Measurements from ENCODE around the gene OPN4.

OPN4 gene

DNA sequence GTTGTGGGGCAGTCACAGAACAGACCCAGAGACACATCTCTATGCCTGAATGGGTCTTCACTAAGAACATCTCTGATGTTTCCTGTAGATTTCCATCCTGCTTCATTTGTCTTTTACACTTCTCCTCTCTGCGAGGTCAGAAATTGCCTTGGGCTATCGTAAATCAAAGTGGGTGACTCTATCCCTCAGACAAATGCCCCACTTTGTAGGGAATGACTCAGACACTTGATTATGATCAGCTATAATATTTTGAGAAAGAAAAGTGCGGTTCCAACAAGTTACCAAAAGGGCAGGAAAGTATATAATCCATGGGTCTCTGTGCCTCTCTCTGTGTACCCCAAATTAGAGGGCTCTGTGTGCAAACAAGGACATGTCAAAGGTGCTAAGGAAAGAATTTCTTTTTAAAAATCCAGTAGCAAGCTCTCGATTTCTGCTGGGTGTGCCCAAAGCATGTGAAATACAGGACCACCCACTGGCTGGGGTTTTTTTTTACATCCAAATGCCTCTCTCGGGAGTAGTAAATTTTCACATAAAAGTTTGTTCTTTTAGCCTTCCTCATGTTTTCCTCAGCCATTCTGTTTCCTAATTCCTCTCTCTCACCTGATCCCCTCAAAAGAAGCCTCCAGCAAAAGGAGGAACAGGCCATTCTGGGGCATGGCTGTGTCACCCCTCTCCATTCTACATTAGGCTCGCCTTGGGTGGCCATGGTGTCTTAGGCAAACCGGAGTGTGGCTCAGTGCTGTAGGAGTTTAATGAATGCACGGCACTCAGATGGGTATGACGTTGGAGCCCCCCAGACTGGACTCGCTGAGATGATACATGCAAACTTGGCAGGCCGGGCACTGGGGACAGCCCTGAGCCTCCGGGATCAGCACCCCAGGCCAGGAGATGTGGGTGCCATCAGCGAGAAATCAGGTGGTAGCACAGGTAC is 6.3 kb upstream of the OPN4 start:
- DNase-seq (ENCODE audit: low read depth in 2 of 2, low spot score in 1 of 2): no peak

- no peak for DNase-seq (ENCODE audit: low read depth in 2 of 2, low spot score in 1 of 2)
Observed at GRCh38 chr10:86648704-86649427, 5.5 kb upstream of the OPN4 start.

GRCh38 chr10:86649471-86650150 is 4.7 kb upstream of the OPN4 start:
- no peak for DNase-seq (ENCODE audit: low read depth in 2 of 2, low spot score in 1 of 2)

DNA sequence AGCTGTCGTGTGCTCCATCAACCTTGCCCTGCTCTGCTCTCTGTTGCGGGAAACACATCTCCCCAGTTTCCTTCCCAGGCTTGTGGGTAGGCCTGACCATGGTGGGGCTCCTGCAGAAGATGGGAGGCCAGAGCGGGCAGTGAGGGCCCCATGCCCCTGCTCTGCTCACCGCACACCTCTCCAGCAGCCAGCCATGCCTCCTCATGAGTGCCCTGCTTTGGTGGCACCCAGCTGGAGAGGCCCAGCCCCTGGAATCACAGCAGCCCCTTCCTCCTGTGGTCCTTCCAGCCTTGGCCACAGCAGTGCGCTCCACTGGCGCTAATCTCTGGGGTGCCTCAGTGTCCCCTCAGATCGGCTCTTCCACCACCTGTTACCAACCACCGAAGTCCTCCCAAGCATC is 4.2 kb upstream of the OPN4 start:
- DNase-seq (ENCODE audit: low read depth in 2 of 2, low spot score in 1 of 2): no peak

DNA sequence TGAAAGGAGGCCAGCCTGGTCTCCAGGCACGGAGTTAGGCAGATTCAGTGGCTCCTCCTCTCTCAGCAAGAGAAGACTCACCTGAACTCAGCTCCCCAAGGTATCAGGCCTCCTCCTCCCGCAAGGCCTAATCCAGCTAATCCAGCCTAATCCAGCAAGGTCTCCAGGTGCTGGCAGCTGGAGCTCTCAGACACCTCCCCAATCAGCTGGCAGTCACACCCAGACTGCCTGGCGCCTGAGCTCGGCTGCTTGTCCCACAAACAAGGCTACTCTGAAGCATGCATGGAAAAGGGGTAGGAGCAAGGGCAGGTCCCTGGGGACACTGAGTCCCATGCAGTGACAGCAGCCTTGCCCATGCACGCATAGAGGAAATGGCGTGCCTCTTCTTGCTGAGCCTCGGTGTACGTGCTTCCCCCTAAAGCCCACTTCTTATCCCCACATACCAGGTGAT is 3.3 kb upstream of the OPN4 start:
- no peak for DNase-seq (ENCODE audit: low read depth in 2 of 2, low spot score in 1 of 2)

- DNase-seq (ENCODE audit: low read depth in 2 of 2, low spot score in 1 of 2): no peak
Observed at GRCh38 chr10:86651631-86652331, 2.6 kb upstream of the OPN4 start.

DNA sequence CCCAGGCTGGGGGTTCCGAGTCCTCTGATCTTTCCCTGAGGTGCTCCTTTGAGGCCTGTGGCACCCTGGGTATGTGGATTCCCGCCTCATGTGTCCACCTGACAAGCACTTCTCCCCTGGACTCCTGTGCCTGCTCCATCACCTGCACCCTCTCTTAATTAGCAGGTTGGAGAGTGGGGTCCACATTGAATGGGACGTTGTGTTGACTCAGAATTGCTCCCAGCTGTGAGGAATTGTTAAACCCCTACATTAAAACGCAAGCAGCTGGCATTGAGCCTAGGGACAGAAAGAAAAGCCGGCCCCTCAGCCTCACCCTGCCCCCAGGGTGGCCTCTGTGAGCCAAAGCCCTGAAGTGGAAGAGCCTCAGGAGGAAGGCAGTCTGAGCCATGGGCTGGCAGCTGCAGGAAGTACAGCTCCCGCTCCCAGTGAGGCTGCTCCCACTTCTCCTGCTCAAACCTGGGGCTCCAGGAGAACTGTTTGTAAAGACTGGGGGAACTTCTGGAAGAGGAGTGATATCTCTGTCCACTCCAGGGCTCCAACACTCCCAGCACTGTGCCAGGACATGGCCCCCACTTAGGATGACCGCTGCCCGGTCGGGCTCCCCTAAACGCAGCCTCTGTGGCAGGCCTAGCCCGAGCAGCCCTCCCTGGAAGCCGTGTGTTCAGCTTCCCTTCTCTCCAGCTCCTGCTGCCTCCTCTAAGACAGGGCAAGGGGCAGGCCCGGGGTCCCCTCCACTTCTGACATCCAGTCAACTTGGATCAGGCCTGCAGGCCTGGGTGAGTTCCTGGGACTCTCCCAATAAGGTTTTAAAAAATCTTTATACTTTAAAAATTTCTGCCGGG is 1.8 kb upstream of the OPN4 start:
- DNase-seq (ENCODE audit: low read depth in 2 of 2, low spot score in 1 of 2): no peak

DNA sequence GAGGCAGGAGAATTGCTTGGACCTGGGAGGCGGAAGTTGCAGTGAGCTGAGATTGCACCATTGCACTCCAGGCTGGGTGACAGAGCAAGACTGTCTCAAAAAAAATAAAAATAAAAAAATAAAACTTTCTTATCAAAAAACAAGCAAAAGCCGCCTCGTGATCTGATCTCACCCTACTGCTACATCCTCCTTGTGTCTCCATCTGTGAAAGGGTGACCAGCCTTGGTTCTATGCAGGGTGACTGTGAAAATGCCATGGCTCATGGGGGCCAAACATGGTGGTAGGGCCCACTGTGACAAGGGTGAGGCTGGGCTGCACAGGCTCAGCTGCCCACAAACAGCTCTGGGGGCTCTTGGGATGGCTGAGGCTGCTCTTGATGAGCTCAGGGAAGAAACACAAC is 968 bp upstream of the OPN4 start:
- no peak for DNase-seq (ENCODE audit: low read depth in 2 of 2, low spot score in 1 of 2)

DNA sequence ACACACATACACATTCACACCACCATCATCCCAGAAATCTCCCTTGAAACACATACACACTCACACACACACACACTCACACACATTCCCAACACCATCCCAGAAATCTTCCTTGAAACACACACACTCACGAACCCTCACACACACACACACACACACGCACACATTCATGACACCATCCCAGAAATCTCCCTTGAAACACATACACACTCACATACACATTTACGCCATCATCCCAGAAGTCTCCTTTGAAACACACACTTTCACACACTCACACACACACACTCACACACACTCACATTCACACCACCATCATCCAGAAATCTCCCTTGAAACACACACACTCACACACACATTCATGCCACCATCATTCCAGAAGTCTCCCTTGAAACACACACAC is 360 bp upstream of the OPN4 start:
- no peak for DNase-seq (ENCODE audit: low read depth in 2 of 2, low spot score in 1 of 2)

GRCh38 chr10:86655173-86655540 is 810 bp downstream of the OPN4 start:
- no peak for DNase-seq (ENCODE audit: low read depth in 2 of 2, low spot score in 1 of 2)

DNA sequence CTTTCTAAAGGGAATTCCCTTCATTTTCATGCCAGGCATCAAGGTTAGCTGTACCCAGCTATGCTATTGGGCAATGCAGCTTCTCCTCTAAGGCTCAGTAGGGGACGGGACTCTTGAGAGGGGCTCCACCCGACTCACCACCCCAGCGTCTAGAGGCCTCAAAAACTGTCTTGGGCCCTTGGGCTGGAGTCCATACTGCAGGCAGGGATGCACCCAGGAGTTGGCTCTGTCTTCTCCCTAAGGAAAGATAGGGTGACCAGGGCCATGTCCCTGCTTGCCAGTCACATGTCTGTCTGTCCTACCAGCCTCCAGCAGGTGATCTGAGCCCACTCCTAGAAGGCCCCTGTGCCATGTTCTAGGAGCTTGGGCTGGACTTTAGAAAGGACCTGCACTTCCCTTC is 1.2 kb downstream of the OPN4 start:
- no peak for DNase-seq (ENCODE audit: low read depth in 2 of 2, low spot score in 1 of 2)

DNA sequence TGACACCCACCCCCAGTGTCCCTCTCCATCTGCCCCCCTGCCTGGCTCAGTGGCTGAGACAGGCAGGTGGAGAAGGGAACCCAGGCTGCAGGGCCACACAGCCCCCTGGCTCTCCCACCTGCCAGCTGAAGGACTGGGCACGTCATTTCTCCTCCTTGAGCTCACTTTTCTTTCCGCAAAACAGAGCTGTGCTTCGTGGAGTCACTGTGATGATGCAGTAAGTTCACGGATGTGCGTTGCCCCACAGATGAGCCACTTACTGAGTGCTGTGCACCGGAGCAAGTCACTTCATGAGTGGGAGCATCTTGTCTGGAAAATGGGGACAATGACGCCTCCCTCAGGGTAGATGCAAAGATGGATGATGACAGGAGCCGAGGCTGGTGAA is 2.7 kb downstream of the OPN4 start:
- DNase-seq (ENCODE audit: low read depth in 2 of 2, low spot score in 1 of 2): no peak

DNA sequence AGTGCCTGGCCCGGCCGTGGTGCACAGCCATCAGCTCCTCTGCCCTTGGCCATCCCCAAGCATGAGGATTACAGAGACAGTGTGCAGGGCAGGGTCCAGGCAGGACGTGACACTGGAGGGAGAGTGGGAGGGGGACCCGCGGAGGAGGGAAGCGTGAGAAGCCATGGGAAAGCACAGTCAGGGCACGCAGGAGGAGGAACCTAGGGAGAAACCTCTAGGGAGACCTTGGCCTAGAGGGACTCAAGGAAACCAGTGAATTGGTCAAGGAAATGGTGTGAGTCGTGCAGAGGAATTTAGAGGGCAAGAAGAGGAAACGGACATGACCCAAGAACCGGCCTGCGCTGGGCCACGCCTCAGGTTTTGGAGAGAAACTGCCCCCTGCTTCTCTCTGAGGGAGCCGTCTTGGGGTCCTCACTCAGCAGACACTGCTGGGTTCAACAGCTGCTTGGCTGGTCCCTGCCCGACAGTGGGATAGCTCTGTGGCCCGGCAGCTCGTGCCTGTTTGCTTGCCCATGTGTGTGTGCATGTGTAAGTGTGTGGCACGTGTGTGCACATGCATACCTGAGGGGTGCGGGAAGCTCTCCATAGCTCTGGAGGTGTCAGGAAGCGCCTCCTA is 3.2 kb downstream of the OPN4 start:
- DNase-seq (ENCODE audit: low read depth in 2 of 2, low spot score in 1 of 2): no peak

DNA sequence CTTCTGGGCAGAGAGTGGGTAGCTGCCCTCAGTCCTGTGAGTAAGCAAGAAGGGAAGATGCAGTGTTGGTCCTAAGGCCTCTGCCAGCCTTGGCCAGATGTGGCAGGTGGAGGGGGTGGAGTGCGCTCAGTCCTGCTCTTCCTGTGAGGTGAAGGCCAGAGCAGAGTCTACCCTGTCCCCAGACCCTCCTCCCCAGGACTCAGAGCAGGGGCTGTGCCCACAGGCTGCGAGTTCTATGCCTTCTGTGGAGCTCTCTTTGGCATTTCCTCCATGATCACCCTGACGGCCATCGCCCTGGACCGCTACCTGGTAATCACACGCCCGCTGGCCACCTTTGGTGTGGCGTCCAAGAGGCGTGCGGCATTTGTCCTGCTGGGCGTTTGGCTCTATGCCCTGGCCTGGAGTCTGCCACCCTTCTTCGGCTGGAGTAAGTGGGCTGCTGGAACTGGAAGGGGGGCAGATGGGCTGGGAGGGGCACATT is 4.0 kb downstream of the OPN4 start:
- DNase-seq (ENCODE audit: low read depth in 2 of 2, low spot score in 1 of 2): no peak

GRCh38 chr10:86658751-86659150 is 4.4 kb downstream of the OPN4 start:
- DNase-seq (ENCODE audit: low read depth in 2 of 2, low spot score in 1 of 2): no peak

- no peak for DNase-seq (ENCODE audit: low read depth in 2 of 2, low spot score in 1 of 2)
Observed at GRCh38 chr10:86659161-86659691, 4.9 kb downstream of the OPN4 start.

DNA sequence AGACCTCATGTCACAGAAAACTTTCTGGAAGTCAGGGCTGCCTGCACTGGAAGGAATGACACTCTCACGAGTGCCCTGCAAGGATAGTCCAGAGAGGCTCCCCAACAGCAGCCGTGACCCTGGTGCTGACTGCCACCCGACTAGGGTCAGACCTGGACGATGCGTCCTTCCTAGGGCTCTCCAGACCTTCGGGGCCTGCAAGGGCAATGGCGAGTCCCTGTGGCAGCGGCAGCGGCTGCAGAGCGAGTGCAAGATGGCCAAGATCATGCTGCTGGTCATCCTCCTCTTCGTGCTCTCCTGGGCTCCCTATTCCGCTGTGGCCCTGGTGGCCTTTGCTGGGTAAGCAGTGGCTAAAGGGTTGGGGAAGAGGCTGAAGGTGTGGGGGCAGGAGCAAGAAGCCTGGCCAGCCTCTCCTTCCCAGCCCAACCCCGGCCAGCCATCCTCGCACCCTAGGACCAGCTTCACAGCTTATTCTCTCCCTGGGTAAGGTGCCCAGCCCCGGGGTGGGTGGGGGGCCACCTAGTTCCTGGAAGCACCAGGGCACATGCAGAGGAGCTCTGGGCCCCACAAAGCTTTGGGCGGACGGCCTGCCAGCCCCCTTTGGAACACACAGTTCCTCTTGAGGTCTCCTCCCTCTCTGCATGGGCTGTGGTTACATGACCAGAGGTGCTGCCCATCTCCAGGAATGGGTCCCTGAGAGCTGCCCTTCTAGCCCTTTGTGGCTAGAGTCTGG is 5.5 kb downstream of the OPN4 start:
- no peak for DNase-seq (ENCODE audit: low read depth in 2 of 2, low spot score in 1 of 2)

DNA sequence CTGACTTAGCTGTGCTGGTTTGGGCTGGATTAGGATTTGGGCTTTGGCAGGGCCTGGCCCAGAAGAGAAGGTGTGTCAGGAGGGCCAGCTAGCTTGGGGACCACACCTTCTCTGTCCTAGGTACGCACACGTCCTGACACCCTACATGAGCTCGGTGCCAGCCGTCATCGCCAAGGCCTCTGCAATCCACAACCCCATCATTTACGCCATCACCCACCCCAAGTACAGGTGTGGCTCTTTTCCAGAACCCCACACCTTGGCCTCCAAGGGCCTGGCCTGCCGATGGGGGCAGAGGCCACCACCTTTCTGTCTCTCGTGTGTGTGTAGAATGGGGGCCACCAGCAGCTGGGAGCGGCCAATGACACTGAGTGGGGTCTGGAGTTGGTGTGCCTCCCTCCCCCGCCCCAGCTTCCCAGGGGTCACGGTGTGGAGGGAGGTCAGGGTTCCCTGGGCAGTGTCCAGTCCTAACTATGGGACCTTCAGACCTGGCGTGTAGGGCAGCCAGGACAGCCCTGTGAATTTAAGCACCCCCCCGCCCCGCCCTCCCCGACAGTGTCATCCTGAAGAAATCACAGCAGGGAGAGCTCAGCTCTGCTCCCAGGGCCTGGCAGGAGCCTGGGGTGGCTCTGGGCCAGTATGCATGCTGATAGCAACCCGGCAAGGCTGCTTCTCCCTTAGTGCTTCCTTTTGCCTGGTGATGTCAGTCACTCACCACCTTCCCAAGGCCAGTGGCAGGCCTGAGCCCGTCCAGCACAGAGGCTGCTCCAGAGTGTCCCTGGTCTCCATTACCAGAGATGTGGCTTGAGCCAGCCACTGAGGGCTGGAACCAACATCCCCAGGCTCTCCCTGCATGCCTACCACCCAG is 7.0 kb downstream of the OPN4 start:
- DNase-seq (ENCODE audit: low read depth in 2 of 2, low spot score in 1 of 2): no peak
